ENCODE results near the gene CABP1.

CABP1 gene

DNA sequence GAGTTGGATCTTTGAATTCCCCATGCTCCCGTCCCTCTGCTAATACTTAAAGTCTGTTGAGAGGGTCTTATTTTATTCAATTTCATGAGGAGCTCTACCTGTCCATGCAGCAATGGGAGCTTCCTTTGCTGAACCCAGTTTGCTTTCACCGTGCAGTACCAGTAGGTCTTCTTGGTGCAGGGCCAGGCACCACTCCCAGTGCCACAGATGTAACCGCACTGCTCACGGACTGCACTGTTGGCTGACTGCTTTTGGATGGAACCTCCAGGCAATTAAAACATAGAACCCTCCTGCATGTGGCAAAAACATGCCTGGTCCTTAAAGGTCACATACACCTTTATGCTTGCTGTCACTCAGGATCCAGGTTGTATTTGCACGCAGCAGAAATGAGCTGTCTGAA lies 9.3 kb upstream of the CABP1 start:
- TF ChIP-seq, protein P1, sequence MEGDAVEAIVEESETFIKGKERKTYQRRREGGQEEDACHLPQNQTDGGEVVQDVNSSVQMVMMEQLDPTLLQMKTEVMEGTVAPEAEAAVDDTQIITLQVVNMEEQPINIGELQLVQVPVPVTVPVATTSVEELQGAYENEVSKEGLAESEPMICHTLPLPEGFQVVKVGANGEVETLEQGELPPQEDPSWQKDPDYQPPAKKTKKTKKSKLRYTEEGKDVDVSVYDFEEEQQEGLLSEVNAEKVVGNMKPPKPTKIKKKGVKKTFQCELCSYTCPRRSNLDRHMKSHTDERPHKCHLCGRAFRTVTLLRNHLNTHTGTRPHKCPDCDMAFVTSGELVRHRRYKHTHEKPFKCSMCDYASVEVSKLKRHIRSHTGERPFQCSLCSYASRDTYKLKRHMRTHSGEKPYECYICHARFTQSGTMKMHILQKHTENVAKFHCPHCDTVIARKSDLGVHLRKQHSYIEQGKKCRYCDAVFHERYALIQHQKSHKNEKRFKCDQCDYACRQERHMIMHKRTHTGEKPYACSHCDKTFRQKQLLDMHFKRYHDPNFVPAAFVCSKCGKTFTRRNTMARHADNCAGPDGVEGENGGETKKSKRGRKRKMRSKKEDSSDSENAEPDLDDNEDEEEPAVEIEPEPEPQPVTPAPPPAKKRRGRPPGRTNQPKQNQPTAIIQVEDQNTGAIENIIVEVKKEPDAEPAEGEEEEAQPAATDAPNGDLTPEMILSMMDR (IDR thresholded peaks at IDR 0.05; ENCODE audit: low read depth, low read length, missing control alignments), result no peak
- no peak overlapping the region for H3K4me3 ChIP-seq (ENCODE audit: low read depth, low read length)
- in situ Hi-C loops (cut with HindIII; ENCODE audit: low sequenced_read_pairs), result no loop called here
- DNase-seq (ENCODE audit: low read depth), result no peak

DNA sequence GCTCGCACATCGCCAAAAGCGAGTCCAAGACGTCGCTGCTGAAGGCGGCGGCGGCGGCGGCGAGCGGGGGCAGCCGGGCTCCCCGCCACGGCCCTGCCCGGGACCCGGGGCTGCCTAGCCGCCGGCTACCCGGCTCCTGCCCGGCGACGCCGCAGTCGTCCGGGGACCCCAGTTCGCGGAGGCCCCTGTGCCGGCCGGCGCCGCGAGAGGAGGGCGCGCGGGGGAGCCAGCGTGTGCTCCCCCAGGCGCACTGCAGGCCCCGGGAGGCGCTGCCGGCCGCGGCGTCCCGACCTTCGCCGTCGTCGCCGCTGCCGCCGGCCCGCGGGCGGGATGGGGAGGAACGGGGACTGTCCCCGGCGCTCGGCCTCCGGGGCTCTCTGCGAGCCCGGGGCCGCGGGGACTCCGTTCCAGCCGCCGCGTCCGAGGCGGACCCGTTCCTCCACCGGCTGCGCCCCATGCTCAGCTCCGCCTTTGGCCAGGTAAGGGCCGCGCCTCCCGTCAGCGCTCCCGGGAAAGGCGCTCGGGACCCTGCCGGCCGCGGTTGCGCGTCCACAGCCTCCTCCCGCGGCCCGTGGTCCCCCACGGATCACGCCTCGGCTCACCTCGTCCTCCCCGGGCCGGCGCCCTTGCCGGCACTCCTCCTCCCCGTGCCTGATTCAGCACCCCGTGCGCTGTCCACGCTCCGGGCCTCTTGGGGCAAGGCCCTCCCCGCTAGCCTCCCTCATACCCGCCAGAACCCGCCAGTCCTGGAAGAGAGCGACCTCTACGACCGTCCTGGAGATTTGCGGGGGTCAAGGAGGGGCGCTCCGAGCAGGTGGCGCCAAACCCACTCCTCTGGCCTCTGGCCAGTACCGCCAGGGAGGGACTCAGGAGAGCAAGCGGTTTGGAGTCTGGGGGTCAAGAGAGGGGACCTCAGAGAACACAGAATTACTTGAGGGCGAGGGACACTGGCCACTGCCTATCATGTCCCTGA lies 721 bp downstream of the CABP1 start:
- H3K4me3 ChIP-seq (ENCODE audit: low read depth, low read length), result peak overlapping the region; percentile 15
- in situ Hi-C loops (cut with HindIII; ENCODE audit: low sequenced_read_pairs), result loop anchor here (10.0 kb wide), 1 partner anchor 364 kb away; no protein-coding TSS in a partner anchor
- TF ChIP-seq, protein P1 (IDR thresholded peaks at IDR 0.05; ENCODE audit: low read depth, low read length, missing control alignments), result no peak
- DNase-seq (ENCODE audit: low read depth), result no peak

DNA sequence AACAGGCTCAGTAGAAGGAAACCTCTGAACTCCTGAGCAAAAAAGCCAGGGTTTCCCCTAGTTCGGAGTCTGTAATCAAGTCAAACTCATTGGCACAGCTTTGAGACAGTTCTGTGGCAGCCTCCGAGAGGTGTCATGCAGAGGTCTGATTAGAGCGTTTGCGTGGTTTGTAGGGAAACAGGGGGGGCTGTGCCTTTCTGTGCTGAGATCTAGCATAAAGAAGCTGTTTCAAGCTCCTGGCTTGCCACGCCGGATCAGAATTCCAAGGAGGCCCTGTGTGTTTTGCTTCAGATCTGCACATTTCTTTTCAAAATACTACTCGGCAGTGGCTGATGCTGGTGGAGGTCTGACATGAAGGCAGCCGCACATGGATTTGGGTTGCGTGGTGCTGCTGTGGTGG lies 1.7 kb downstream of the CABP1 start:
- DNase-seq (ENCODE audit: low read depth), result no peak
- H3K4me3 ChIP-seq (ENCODE audit: low read depth, low read length), result no peak overlapping the region
- in situ Hi-C loops (cut with HindIII; ENCODE audit: low sequenced_read_pairs), result loop anchor here (10.0 kb wide), 1 partner anchor 363 kb away; no protein-coding TSS in a partner anchor
- TF ChIP-seq, protein P1 (IDR thresholded peaks at IDR 0.05; ENCODE audit: low read depth, low read length, missing control alignments), result no peak

DNA sequence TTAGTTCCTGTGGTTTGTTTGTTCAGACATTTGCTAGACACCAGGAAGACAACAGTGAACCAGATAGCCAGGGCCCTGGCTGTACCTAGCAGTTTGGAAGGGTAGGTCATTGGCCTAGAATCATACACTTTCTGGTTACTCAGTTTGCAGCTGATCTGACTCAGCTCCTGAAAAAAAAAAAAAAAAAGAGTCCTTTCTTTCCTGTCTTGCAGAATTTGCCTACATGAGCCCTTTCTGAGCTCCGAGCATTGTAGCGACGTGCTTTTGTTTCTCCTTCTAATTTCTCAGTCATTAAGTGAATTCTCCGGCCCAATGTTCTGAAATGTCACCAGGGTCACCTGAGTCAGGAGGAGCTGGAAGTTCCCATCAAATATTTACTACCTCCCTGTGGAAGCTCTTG lies 2.4 kb downstream of the CABP1 start:
- TF ChIP-seq, protein P1 (IDR thresholded peaks at IDR 0.05; ENCODE audit: low read depth, low read length, missing control alignments), result no peak
- no peak for DNase-seq (ENCODE audit: low read depth)
- in situ Hi-C loops (cut with HindIII; ENCODE audit: low sequenced_read_pairs), result loop anchor here (10.0 kb wide), 1 partner anchor 362 kb away; no protein-coding TSS in a partner anchor
- no peak overlapping the region for H3K4me3 ChIP-seq (ENCODE audit: low read depth, low read length)

DNA sequence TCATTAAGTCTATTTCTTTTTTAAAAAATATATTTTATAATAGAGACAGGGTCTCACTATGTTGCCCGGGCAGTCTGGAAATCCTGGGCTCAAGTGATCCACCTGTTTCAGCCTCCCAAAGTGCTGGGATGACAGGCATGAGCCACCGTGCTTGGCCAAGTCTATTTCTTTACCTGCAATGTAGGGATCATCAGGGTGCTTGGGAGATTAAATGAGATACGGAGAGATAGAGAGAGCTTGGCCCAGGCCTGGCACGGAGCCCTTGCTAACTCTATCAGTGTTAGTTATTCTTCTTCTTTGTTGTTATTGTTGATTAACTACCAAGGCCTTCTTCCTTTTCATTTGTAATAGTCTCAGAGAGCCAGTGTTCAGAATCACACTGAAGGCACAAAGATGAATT lies 3.1 kb downstream of the CABP1 start:
- DNase-seq (ENCODE audit: low read depth), result no peak
- H3K4me3 ChIP-seq (ENCODE audit: low read depth, low read length), result no peak overlapping the region
- in situ Hi-C loops (cut with HindIII; ENCODE audit: low sequenced_read_pairs), result loop anchor here (10.0 kb wide), 1 partner anchor 361 kb away; no protein-coding TSS in a partner anchor
- TF ChIP-seq, protein P1 (IDR thresholded peaks at IDR 0.05; ENCODE audit: low read depth, low read length, missing control alignments), result no peak

DNA sequence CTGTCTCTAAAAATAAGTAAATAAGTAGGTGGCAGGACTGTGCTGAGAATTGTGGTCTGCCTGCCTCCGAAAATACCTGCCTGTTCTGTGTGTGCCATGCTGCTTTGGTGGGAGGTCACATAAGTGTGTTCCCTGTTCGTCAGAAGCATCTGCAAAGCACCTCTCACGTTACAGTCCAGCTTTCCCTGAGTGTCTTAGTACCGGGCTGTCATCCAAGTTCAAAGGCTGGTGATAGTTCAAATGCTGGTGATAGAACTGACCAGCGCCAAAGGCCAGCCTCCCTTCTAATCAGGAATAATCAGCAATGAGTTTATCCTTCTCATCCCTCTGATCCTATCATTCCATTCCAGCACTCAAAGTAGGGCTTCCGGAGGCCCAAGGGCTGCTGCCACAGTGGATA lies 5.6 kb downstream of the CABP1 start:
- in situ Hi-C loops (cut with HindIII; ENCODE audit: low sequenced_read_pairs), result loop anchor here (10.0 kb wide), 1 partner anchor 359 kb away; no protein-coding TSS in a partner anchor
- TF ChIP-seq, protein P1 (IDR thresholded peaks at IDR 0.05; ENCODE audit: low read depth, low read length, missing control alignments), result no peak
- no peak overlapping the region for H3K4me3 ChIP-seq (ENCODE audit: low read depth, low read length)
- DNase-seq (ENCODE audit: low read depth), result no peak

Measured in astrocyte of the cerebellum (primary cell).